Activated naive CD4-positive, alpha-beta T cell treated with Interleukin-2 at 50 U/mL for 16 hours (primary cell): ENCODE measurements around the gene SPATS2L.

Experiments
- DNase-seq: peaks from one replicate; pipeline ENCODE4 v3.0.0-alpha.2; 2020

The SPATS2L gene

DNA sequence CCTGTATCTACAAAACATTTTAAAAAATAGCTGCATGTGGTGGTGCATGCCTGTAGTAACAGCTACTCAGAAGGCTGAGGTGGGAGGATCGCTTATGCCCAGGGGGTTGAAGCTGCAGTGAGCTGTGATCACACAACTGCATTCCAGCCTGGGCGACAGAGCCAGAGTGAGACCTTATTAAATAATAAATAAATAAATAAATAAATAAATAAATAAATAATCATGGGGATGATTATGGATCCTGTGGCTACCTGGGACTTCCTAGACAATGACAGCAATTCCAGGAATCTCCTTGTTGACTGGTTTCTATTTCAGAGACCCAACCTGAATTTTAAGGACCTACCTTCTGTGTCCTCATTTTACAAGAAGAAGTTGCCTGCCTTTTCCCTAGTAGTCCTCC lies 111.9 kb downstream of the SPATS2L start:
- no peak for DNase-seq

DNA sequence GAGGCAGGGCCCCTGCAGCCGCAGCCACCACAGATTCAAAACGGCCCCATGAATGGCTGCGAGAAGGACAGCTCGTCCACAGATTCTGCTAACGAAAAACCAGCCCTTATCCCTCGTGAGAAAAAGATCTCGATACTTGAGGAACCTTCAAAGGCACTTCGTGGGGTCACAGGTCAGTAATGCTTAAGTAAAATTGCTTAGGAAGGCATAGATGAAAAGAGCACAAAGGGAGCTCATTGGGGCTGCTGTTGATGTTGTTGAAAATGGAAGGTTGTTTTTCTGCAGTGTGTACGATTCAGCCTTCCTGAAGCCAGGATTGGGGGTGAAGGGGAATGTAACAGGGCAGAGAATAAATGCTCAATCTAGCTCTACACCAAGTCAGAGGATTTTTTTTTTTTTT lies 112.8 kb downstream of the SPATS2L start:
- no peak for DNase-seq

DNA sequence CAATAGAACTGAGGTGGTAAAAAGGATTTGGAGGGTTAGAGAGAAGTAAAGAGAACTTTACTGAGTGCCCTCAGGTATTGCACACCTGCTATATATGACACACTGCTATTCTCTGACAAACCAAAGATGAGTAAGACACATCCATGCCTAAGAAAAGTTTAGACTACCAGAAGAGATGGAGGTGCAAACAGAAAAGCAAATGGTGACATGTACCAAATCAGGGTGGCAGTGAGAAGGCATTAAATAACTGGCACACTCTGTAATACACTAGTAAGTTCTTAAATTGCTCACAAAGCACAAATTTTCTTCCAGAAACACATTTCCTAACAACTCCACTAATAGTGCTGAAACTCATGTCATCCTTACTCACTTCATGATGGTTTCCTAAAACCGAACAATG lies 114.8 kb downstream of the SPATS2L start:
- no peak for DNase-seq

DNA sequence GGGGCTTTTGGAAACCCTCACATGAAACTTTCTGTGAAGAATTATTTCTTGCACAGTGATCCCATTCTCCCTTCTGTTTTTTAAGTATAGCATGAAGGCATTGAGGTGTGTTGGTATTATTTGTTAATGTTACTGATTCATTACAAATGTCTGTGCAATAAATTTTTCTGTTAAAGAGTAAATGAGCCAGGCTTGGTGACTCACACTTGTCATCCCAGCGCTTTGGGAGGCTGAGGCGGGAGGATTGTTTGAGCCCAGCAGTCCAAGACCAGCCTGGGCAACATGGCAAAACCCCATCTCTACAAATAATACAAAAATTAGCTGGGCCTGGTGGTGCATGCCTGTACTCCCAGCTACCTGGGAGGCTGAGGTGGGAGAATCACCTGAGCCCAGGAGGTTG lies 115.6 kb downstream of the SPATS2L start:
- no peak for DNase-seq

DNA sequence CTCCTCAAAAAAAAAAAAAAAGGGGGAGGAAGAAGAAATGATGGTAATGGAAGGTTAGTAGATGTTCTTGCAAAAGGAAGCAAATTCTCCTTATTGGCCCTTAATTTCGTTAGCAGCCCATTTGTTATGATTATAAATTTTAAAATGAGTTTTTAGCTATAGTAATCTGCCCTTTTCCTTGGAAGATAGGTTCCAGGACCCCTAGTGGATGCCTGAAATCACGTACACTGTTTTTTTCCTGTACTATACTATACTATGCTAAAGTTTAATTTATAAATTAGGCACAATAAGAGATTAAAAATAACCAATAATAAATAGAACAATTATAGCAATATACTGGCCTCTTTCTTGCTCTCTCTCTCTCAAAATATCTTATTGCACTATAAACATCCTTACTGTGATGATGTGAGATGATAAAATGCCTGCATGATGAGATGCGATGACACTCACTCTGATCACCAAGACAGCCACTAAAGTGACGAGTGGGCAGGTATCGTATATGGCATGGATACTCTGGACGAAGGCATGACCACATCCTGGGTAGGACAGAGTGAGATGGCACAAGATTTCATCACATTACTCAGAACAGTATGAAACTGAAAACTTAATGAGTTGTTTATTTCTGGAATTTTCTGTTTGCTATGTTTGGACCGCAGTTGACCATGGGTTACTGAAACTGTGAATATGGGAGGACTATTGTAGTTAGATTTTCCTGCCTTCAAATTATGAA lies 116.2 kb downstream of the SPATS2L start:
- no peak for DNase-seq

DNA sequence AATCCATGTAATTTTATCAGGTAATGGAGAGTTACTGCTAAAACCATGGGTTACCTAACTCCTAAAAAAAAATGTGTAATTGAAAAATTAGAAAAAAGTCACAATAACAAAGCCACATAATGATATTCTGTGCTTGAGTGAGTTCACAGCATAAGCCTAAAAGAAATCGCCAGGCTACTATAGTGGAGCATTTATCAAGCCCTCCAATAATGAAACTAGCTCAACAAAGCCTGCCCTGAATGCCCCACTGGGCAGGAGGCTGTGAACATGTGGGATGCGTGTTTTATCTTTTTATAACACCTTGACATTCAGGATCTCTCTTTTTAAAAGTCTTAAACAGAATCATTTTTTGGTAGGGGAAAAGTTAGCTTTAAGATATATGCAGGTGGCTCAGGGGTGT lies 117.0 kb downstream of the SPATS2L start:
- no peak for DNase-seq

DNA sequence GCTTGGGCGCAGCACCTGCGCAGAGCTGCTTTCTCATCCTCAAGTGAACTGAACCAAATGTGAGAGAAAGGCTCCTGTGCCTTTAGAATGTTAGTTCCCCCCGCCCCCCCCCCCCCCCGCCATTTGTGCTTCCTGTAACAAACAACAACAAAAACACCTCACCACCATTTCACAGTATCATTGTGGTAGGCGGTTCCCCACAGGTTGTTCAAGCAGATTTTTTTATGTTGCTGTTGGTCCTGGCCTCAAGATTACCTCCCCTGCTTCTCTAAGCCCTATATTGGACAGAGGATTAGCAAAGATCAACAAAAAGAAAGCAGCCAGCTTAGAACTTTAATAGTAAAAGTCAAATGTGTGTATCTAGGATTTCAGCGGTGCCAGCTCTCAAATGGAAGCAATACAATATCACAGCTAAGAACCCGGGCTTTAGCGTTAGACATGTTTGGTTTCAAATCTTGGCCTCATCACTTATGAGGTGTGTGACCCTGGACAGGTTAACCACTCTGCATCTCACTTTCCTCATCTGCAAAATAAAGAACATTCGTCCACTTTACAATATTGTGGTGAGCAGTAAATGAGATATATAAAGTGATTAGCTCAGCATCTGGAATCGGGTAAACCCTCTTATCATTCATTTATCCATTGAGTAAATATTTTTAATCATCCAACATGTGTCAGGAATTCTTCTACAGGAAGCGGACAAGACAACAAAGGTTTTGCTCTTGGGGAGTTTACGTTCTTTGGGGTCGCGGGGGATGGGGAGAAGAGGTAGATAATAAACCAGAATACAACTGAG lies 118.7 kb downstream of the SPATS2L start:
- no peak for DNase-seq

DNA sequence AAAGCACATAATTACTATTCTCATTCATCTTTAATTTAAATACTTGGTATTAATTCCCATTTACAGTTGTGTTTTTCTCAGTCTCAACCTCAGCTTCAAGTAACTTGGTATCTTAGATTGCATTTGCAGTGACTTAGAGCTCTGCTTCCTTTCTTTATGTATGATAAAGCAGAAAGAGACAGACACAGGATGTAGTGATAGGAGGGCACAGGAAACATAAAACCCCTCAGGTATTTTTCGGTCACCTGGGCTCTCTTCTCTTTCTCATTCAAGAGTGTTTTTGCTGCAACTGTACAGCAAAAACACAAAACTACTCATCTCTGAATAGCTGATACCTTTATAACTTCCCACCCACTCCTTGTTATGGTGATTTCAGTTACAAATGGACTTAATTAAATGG lies 120.3 kb downstream of the SPATS2L start:
- no peak for DNase-seq

DNA sequence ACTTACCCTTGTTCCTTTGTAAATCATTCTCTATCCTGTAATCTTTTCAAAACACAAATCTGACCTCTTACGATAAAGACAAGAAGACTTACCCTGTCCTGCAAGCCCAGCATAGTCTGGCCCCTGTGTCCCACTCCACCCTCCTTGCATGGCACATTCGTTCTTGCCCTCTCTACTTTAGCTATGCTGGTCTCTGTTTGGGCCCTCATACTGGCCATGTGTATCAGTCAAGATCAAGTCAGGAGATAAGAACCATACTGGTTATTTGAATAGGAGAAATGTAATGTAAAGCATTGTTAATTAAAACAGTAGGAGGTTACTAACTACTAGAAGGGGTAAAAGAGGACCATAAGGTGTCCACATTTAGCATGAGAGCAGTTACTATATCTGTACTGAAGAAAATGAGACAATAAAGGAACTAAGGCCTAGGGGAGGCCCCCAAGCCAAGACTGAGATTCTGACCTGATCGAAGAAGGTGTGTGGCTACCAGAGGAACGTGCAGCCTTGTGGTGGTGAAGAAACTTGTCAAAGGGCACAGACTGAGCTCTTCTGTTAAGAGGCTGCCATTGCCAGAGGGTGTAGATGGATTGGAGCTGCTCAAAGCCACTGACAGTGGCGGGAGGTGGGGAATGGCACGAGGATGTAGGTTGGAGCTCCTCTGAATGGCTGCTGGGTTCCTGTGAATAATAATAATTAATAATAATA lies 122.6 kb downstream of the SPATS2L start:
- DNase-seq, result no peak

DNA sequence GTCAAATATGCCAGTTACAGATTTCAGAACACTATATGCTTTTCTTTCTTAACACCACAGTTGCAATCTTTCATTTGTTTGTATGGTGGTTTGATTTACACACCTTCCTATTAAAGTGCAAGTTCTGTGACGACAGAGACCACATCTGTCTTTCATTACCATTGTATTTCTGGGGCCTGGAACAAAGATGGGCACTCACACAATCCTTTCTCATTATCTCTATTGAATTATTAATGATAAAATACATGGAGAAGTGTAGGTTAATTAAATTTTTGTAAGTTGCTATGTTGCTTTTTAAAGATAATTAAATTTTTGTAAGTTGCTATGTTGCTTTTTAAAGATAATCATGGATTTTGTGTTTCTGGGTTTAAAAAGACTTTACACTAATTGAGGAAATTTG lies 123.5 kb downstream of the SPATS2L start:
- DNase-seq, result no peak

DNA sequence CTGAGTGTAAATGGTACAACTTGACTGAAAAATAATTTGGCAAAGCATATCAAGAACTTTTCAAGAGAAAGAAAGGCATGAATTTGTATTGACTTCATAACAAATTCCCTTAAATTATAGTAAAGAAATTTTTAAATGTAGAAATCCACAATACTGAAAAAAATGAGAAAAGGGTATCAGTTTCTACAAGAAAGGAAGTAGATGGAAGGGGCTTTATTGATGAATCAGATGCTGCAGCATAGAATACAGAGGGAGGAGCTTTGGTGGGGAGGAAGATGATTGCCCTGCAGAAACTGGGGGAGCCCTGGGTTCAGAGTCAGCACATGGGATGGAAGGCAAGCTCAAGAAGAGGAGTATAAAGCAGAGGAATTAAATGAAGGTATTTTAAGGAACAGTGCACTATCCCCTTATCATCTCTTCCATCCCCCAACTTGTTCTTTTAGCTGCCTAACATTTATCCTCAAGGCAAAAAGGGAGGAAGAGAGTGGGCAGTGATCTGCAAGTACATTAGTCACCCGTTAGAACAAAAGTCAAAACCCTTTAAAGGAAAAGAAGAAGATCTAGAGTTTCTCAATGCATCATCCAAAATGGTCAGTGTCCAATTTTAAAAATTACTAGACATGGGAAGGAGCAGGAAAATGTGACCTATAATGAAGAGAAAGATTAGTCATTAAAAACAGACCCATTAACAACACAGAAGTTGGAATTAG lies 125.7 kb downstream of the SPATS2L start:
- DNase-seq, result no peak

DNA sequence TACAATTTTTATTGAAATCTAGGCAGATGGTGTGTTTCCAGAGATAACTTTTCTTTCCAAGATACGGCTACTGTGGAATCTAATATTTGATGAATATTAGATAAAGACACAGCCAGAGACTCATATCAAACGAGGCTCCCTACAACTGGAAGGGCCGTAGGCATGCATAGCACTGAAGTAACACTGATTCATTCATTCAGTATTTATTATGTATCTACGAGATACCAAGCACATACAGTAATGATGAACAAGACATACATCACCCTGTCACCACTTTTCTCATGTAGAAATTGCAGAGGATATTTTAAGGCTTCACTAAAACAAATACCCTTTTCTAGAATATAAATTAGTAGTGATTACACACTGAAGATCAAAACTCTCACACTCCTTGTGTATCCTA lies 128.9 kb downstream of the SPATS2L start:
- no peak for DNase-seq

DNA sequence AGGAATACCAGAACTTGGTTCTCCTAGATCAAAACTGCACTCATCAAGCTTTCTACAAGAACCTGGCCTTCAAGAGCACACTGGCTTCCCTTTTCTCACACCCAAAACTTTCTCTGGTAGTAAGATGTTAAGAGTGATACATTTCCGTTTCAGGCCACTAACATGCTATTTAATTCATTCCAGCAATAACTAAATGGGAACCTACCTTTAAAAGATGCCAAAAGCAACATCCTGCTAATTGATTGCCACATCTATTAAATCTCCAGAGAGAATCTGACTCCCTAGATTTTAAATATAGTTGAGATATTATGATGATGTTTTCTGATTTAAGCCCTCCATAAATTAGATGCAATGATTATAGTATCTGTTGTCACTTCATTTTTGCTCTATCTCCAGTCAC lies 131.8 kb downstream of the SPATS2L start:
- DNase-seq, result no peak

DNA sequence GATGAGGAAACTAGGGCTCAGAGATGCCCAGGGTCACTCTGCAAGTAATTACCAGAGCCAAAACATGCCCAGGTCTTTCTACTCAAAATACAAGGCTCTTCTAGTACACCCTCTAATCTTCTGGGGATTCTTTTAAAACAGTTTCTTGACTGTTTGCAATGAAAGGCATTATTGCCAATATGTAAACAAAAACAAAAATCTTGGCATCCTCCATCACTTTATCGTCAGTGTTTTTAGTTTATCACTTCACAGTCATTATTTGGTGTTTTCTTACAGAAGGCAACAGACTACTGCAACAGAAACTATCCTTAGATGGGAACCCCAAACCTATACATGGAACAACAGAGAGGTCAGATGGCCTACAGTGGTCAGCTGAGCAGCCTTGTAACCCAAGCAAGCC lies 132.4 kb downstream of the SPATS2L start:
- no peak for DNase-seq

DNA sequence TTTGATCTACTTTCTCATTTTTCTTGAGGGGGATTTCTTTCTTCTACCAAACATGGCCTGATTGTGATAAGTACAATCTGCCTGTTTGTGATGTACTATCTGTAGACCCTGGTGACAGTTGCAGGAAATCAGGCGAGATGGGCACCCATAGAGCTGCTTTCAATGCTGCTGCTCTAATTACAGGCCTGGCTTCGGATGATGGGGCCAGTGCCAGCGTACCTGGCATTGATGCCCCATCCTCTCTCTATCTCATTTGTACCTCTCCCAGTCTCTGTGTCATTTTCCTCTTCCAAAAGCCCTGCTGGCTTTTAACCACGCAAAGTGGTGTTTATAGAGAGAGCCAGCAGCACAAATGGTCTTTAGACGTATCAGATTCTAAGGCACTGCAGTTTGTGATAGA lies 133.5 kb downstream of the SPATS2L start:
- no peak for DNase-seq

DNA sequence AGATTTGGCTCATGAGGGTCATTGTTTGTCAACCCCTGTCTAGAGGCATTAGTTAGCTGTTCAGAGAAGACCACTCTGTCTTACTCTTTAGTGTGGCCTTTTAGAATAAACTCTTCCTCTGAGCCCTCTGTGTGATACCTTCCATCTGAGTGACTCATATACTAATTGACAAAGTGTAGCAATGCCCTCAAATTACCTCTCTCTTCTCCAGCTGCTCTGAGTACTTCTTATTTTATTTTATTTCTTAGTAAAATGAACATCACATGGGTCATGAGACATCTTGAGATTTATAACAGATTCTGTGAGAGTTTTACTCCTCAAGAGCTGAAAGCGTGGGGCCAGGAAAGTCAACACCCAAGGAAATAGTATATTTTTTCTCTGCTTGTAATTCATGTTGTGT lies 136.0 kb downstream of the SPATS2L start:
- DNase-seq, result no peak

DNA sequence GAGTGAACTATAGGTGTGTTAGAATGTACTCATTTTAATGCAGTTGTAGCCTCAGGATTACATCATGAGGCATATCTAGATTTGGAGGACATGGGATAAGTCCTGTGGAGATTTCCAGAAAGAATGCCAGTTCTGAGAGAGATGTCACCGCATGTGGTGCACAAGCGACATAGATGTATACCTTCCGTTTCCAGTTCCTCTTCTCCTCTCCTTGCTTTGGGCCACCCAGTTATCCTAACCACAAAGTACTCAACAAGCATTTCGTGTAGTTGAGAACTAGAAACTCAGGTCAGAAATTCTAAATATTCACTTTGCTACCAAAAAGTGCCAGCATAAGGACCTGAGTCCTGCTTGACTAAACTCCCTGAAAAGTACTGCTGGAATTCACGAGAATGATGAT lies 136.9 kb downstream of the SPATS2L start:
- DNase-seq, result no peak

DNA sequence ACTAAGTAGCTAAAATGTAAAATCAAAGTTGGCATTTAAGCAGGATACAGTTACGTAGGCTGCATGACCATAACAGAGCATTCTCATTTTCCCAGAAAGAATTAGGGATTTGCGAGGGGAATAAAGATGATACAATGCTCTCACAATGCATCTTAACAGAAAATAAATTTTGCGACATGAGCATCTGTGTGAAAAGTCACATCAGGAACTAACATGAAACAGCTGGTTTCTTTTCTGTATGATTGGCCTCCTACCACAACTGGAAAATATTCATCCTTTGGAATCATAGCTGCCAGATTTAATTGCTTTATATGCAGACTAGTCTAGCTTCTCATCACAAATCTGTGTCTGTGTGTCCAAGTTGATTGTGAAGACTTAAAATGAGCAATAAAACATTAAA lies 137.4 kb downstream of the SPATS2L start:
- DNase-seq, result no peak

DNA sequence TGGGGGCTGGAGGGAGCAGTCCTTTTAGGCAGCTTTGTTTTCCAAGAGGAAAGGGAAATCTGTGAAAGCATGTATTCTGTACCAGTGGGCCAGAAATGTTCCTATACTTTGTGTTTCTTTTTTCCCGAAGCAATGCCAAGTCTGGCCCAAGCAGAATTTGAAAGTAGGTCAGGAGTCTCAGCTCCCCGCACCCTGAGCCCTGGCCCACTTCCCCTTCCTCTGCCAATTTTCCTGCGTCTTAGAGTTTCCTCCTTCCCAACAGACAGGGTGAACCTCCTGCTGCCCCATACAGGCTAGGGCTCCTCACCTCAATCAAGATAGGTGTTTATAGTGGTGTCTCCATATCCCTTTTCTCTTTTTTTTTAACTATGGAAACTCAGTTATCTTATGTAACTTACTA lies 138.0 kb downstream of the SPATS2L start:
- DNase-seq, result no peak

DNA sequence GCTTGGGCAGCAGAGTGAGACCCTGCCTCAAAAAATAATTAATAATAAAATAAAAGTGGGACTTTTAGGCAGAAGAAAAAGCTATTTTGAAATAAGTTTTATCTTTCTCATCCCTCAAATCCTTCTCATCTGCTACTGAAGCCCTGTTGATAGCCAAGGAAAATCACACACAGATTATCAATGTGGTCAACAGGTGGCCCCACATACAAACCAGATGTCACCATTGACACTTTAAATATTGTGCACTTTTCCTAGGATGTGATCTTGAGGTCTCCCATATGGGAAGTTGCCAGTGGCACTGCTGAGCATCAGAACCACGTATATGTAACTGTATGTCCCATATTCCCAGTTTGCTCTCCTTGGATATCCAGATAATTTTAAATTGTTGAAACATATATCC lies 138.8 kb downstream of the SPATS2L start:
- DNase-seq, result no peak

DNA sequence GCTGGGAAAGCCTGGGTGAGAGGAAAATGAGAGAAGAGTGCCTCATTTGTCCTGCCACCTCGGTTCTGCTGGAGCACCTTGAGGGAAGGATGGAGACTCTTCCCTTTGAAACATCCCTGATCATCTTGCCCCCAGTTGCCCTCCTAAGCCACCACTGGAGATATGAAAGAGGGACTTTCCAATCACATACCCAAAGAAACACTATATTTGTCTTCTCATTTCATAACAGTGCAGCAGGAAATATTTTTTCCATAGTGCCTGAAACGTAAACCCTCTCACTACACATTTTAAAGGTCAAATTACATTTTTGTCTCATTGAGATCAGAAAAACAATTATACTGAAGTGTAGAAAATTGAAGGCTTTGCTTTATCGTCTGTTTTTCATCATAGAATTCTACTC lies 140.1 kb downstream of the SPATS2L start:
- no peak for DNase-seq

DNA sequence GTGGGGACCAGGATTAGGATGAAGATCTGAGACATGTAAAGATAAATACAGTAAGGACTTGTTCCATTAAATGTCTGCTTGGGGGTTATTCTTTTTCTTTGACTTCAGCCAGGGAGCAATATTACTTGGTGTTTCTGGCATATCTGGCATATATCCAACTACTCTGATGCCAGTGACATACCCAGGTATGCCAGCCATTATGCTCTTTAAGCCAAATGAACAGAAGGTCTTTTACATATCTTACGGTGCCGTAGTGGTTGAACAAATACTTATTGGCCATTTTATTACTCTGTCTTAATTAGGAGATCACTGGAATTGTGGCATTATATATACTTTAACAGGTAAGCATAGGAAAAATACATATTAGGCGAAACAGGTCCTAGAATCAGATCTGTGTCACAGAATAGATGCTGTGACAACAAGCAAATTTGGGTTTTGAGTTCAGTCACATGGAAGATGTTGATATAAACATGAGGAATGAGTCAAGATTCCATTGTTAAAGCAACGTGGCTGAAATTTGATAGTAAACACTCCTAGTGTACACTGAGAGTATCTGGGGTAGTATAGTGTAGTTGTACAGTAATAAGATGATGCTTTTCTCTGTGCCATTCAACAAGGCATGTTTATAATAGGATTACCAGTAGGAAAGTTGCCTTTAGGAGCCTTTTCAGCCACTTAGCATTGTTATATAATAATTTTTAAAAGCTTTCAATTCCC lies 140.8 kb downstream of the SPATS2L start:
- no peak for DNase-seq

DNA sequence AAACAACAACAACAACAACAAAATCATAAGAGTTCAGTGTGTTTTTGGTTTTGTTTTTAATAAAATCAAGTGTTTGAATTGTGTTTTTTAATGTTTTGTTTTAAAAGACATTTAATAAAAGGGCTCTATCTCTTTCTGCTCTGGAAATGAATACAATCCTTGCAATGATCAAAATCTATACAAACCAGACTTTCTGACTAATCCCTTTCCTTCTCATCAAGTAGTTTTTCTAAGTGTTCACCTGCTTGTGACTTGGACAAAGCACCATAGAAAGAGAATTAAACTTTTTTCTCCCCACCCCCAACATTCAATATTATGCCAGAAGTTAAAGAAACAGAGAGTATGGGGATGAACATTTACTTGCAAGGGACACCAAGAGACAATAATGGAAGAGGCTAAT lies 142.0 kb downstream of the SPATS2L start:
- DNase-seq, result no peak
